DOHH2 (cell line): ENCODE measurements around the gene CTDSP1.

Experiments
- CTCF ChIP-seq: fragments of 200-600 bp; sonication (generic); IDR thresholded peaks from one replicate; pipeline ENCODE4 v1.5.1; 2014; ENCODE audit warnings: antibody characterized with exemption, mild to moderate bottlenecking, low read depth, low read length; ENCODE audit not compliant: poor library complexity, severe bottlenecking
- EZH2phosphoT487 ChIP-seq: fragments of 200-600 bp; sonication (generic); IDR thresholded peaks from 2 replicates; pipeline ENCODE4 v1.6.1; 2017; ENCODE audit warnings: borderline replicate concordance, mild to moderate bottlenecking, antibody characterized with exemption, low read length, moderate library complexity, mixed read lengths

GRCh38 chr2:218363736-218364135 is 35.9 kb upstream of the CTDSP1 start:
- TF ChIP-seq CTCF (no peak), EZH2phosphoT487 (no peak)
